Activated CD4-positive, CD25-positive, alpha-beta regulatory T cell treated with anti-CD3 and anti-CD28 coated beads, Interleukin-2, amount 50 U/mL, for 72 hours (primary cell): ENCODE data around the gene PRTFDC1.
"Not testable (repeated sequence)": the region's sequence is repeated elsewhere in the genome, so short reads cannot be mapped to it uniquely, and the experiment has no call there.

Experiments
- DNase-seq: peaks from one replicate; pipeline ENCODE4 v3.0.0; 2021

PRTFDC1 gene

DNA sequence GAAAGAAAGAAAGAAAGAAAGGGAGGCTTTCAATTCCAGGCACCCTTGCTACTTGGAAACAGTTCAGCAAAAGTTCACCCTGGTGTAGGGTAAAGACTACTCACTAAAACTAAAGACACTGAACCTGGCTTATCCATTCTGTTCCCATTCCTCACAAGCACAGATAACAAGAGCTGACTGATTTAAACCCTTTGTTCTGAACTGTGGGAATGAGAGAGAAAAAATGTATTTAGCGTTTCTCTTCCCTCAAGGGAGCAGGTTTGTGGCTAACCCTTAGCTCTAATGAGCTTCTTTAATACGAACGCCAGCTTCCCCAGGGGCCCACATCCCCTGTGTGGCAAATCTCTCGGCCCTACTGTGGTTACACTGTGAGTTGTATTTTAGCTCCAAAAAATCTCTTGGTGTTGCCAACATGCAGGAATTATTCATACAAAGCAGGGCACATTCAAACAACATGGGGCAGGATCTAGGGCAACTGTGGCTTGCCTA, 23.3 kb downstream of the PRTFDC1 start:
- no peak for DNase-seq

DNA sequence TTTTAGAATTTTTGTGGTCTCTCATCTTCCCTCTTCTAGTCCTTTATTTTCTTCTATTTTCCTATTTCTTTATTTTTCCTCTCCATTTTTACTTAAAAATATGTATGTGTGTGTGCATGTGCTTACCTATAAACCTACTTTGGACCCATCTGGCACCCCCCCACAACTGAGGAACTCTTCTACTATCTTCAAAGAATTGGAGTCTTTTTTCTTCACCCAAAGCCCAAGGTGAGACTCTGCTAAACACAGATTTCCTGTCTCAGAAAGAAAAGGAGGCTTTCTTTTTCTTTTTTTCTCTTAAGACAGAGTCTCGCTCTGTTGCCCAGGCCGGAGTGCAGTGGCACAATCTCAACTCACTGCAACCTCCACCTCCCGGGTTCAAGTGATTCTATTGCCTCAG, 24.2 kb downstream of the PRTFDC1 start:
- DNase-seq: no peak

DNA sequence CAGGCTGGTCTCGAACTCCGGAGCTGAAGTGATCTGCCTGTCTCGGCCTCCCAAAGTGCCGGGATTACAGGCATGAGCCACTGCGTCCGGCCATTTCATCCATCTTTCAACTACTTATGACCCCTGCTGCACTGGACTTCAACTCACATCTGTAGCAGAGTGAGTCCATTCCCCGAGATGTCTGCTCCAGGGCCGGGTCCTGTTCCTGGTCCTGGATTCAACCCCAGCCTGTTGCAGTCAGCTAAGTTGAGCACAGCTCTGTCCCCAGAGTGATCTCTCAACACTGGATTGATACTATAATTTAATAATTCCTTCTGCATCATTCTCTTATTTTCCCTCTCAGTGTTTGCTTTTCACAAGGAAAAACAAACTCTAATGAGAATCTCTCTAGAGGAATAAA, 25.8 kb downstream of the PRTFDC1 start:
- no peak for DNase-seq

GRCh38 chr10:24925799-24926198, 26.6 kb downstream of the PRTFDC1 start:
- DNase-seq: no peak

DNA sequence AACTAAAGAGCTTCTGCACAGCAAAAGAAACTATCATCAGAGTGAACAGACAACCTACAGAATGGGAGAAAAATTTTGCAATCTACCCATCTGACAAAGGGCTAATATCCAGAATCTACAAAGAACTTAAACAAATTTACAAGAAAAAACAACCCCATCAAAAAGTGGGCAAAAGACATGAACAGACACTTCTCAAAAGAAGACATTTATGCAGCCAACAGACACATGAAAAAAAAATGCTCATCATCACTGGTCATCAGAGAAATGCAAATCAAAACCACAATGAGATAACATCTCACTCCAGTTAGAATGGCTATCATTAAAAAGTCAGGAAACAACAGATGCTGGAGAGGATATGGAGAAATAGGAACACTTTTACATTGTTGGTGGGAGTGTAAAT, 27.9 kb downstream of the PRTFDC1 start:
- DNase-seq: not testable (repeated sequence)

DNA sequence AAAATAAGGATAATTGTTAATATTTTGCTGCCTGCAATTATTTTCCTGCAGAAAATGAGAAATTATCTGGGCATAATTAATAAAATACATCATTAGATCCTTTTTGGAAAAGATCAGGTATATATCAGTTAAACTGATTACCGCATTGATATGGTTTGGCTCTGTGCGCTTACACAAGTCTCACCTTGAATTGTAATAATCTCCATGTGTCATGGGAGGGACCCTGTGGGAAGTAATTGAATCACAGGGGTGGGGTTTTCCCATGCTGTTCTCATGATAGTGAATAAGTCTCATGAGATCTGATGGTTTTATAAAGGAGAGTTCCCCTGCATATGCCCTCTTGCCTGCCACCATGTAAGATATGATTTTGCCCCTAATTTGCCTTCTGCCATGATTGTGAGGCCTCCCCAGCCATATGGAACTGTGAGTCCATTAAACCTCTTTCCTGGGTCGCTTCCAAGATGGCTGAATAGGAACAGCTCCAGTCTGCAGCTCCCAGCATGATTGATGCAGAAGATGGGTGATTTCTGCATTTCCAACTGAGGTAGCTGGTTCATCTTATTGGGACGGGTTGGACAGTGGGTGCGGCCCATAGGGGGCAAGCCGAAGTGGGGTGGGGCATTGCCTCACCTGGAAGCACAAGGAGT, 30.1 kb downstream of the PRTFDC1 start:
- DNase-seq: not testable (repeated sequence)

DNA sequence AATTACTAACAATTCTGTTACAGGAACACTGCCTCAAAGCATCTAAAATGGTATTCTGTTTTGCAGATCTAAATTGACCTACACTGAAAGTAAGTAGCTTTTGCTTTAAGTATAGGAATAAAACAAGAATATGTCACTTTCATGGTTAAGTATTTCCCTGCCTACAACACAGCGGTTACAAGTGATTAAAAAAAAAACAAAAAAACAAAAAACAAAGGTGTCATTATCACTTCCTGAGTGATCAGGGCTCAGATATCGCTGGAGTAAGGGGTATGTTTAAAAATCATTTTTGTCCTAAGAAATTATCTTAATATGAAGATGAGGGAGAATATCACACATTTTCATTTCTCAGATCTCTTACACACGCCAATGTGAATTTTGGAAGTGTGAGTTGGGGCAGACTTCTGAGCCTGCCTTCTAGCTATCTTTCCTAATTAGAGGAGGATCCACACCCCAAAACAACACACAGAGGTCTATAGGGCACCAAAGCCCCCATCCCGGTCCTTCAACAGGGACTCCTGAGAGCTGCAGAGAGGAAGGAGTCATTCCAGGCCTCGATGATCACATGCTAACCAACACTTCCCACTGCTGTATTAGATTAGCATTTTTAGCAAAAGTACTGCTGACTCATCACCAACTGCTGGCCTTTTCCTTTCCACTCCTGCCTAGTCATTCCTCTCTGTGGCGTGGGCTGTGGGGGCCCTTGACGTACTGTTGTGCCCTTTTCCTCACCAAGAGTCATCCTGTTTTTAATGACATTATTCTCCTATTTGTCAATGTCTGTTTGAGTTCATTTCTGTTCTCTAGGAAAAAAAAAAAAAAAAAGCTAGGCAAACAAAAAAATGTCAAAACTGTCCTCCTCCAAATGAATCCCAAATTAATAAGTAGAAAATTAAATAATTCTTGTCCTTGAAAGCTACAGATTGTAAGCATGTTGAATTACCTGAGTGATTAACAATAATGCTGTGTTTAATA, 31.2 kb downstream of the PRTFDC1 start:
- DNase-seq: peak; percentile 40

GRCh38 chr10:24920192-24920591, 32.2 kb downstream of the PRTFDC1 start:
- not testable (repeated sequence) for DNase-seq

GRCh38 chr10:24919629-24920028, 32.8 kb downstream of the PRTFDC1 start:
- DNase-seq: not testable (repeated sequence)

DNA sequence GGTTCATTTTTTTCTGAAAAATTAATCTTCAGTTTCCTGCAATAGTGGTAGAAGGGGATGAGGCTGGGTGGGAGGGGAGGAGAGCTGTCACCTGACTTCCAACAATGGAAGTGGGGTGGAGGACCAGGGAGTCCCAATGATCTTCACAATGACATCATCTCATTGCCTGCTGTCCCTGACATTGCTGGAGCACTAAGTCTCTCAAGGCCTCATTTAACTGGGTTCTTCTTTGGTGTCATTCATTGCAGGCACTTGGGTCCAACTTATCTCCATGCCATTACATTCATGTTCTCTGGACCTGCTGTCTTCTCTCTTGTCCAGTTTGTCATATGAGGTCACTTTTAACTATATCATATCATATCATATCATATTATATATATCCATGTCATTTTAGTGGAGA, 34.4 kb downstream of the PRTFDC1 start:
- no peak for DNase-seq

- no peak for DNase-seq
These were observed 34.9 kb downstream of the PRTFDC1 start for GRCh38 chr10:24917493-24917892.

DNA sequence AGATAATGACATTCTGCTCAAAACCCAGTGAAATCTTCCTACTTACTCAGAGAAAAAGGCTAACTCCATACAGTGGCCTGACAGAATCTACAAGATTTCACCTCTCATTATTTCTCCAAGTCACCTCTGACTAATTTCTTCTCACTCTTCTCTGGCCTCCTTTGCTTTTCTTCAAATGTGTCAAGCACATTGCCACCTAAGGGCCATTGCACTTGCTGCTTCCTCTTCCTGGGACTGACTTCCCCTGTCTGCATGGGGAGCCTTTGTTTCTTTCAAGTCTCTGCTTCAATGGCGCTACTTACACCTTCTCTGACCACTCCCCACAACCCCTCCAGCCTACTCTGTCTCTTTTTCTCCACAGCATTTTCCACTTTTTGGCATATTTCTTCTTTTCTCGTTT, 36.0 kb downstream of the PRTFDC1 start:
- DNase-seq: no peak

DNA sequence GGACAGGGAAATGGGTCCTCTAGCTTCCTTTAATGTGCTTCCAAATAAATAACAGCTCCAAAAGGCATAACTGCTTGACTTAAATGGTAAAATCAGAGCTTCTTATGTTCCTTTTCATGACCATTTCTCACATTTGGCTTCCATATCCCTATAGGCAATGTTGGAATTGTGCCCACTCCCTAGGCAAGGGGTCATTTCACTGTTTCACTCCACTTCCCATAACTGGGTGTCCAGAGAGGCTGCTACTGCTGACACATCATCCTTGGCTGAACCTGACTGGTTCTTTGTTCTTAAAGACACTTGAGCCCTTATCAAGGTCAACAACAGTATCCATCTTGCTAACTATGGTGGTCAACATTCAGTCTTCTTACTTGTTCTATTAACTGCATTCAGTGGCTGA, 37.1 kb downstream of the PRTFDC1 start:
- no peak for DNase-seq

- DNase-seq: no peak
These were observed 38.3 kb downstream of the PRTFDC1 start for GRCh38 chr10:24914148-24914547.

- no peak for DNase-seq
These were observed 40.2 kb downstream of the PRTFDC1 start for GRCh38 chr10:24912215-24912614.

- DNase-seq: no peak
These were observed 41.4 kb downstream of the PRTFDC1 start for GRCh38 chr10:24911029-24911428.

GRCh38 chr10:24910574-24910973, 41.8 kb downstream of the PRTFDC1 start:
- no peak for DNase-seq

GRCh38 chr10:24908793-24909423, 43.5 kb downstream of the PRTFDC1 start:
- DNase-seq: no peak

GRCh38 chr10:24907956-24908355, 44.5 kb downstream of the PRTFDC1 start:
- no peak for DNase-seq

DNA sequence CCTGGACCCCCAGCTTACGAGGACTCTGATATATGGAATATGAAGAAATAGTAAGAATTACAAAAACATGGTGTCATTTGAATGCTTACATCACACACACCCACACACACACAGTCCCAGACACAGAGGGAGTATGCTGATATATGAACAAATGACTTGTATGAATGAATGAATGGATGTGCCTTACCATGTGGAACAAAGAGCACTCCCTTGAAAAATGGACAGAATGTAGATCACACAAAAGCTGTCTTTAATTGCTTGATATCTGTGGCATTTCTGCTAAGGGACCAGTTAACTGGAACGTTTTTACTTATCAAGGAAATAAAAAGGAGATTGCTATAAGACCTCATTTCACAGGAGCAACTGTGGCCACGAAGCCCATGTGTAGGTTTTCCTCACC, 46.0 kb downstream of the PRTFDC1 start:
- DNase-seq: no peak

GRCh38 chr10:24904824-24905223, 47.6 kb downstream of the PRTFDC1 start:
- no peak for DNase-seq

GRCh38 chr10:24902400-24902728, 50.0 kb downstream of the PRTFDC1 start:
- DNase-seq: no peak

- no peak for DNase-seq
These were observed 50.6 kb downstream of the PRTFDC1 start for GRCh38 chr10:24901686-24902399.
